CMK (cell line): ENCODE results near the gene CAPN9.
"Not testable (repeated sequence)": the region's sequence is repeated elsewhere in the genome, so short reads cannot be mapped to it uniquely, and the experiment has no call there.

Source experiments
- DNase-seq: peaks from one replicate; pipeline ENCODE4 v3.0.0-alpha.2; 2010; ENCODE audit warnings: low read depth

CAPN9 gene

GRCh38 chr1:230746617-230747016, 571 bp upstream of the CAPN9 start:
- DNase-seq = no peak

GRCh38 chr1:230747890-230748800, 957 bp downstream of the CAPN9 start:
- no peak for DNase-seq

GRCh38 chr1:230749150-230749549, 2.0 kb downstream of the CAPN9 start:
- DNase-seq = no peak

- no peak for DNase-seq
Observed at GRCh38 chr1:230749635-230750034, 2.4 kb downstream of the CAPN9 start.

DNA sequence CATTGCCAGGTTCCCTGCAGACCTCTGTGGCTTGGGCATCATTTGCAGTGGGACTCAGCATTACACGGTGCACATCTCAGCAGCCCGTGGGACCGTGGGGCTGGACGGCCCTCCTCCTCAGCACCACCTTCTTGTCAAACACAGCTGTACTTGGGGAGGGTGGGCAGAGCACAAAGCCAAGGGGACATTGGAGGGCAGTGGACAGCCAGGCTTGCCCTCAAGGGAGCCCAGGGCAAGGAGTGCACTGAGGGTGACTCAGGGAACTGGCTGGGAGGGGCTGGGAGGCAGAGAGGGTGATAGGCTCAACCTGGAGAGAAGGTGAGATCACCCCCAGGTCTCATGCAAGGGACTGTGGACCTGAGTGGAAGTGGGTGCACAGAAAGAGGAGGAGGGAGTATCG, 3.4 kb downstream of the CAPN9 start:
- DNase-seq = no peak

DNA sequence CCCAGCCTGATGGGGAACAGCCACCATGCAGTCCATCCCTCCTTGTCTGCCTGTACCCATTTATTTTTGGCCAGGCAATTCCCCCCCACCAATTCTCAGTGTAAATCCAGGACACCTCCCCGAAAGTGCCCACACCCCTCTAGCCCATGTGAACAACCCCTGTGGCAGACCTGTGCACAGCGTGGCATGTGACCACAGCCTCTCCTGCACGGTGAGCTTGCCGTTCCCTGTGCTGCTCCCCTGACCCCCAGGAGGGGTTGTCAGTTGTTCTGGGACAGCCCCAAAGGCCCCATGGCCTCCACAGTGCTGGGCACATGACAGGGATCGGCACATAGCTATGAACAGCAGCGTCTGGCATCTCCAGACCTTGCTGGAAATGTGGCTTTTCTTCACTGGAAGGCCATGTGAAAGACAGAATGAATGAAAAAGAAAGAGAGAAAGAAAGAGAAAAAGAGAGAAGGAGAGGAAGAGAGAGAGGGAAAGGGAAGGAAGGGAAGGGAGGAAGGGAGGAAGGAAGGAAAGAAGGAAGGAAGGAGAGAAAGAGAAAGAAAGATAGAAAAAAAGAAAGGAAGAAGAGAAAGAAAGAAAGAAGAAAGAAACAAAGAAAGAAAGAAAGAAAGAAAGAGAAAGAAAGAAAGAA, 3.9 kb downstream of the CAPN9 start:
- DNase-seq = no peak

DNA sequence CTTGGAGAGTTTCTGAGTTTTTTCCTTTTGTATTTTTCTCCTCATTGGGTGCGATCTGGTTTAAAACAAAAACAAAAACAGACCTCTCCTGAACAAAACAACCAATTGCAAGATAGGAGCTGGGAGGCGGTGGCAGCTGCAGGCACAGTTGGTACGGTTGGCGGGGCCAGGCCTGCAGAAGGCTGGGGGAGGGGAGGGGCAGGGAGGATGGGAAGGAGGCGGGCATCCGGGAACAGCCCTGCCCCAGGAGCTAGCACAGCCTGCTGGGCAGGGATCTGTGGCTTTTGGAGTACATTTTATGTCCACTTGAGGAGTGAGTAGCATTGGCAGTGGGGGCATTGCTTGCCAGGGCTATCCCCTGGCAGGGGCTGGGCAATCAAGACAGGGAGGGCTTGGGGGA, 5.2 kb downstream of the CAPN9 start:
- no peak for DNase-seq

DNA sequence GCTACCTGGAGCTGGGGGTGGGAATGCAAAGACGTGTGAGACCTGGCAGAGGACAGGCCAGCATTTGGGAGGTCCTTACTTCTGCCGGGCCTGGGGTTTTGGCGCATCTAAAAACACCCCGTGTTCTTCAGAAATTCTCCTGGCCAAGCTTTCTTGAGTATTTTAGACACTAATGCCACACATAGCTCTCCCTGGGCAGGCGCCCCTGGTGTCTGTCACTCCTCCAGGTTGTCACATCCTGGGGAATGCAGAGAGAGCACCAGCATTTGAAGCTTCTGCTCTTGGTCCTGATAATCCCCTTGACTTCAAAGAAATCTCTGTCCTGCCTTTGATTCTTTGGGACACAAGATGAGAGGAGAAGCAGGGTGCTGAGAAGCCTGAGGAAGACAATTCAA, 6.0 kb downstream of the CAPN9 start:
- DNase-seq = no peak

GRCh38 chr1:230753586-230754251, 6.5 kb downstream of the CAPN9 start:
- DNase-seq = no peak

GRCh38 chr1:230754796-230755195, 7.6 kb downstream of the CAPN9 start:
- DNase-seq = no peak

DNA sequence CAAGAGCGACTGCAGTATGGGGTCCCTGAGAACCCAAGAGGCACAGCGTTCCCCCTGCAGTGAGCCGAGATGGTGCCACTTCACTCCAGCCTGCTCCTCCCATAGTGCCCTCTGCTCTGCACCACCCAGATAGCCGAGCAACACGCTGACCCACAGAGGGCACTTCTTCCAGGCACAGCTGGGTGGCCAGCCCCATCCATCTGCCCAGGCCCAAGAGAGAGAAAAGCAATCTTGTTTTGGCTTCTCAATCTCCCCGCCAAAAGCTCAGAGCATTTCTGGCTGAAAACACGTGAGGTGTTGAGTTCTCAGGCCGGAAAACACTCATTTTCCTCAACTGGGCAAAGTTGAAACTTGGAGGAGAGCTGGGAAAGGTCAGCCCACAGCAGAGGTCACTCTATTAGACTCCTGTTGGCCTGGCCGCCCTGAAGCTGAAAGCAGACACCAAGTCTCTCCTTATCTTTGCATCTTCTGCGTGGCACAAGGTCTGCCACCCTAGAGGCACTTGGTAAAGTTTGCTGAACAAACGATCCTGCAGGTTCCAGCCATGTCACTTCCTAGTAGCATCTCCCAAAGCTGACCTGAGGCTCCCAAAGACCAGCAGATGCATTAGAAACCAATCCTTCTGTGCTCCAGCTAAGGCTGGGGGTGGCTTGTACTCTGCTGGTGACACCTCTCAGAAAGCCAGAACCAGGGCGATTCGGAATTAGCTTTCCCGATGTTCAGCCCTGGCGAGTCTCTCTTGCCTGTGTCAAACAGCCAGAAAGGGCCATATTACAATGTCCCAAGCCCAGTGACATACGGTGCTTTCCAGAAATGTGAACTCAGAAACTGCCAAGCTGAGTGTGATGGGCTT, 10.9 kb downstream of the CAPN9 start:
- no peak for DNase-seq

DNA sequence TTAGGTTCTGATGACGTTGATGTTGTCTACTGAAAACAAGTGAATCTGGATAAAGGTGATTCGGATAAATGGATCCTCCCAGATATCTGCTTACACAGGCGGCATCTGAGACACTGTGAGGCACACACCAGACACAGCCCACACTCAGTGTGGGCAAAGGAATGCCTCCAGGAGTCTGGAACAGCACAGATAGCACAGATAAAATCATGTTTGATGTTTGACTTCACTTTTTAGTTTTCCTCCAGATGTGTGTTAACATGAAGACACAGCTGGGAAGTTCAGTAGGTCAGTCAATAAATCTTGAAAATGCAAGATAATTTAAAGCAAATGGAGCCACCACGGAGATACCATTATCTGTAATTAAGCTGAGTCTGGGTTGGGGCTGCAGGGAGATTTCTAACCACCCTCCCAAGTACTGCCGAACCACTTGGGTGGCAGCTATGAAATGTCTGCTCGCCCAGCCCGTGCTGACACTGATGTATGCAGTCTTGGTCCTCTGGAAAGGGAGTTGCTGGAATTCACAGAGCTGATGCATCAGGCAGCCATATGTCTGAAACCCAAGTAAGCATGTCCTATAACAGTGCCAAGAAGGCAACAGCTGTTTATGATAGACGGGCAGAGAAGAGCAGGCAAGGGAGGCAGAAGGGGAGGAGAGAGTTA, 11.7 kb downstream of the CAPN9 start:
- no peak for DNase-seq

GRCh38 chr1:230759369-230760065, 12.3 kb downstream of the CAPN9 start:
- no peak for DNase-seq

GRCh38 chr1:230760360-230760827, 13.2 kb downstream of the CAPN9 start:
- no peak for DNase-seq

GRCh38 chr1:230761443-230762167, 14.4 kb downstream of the CAPN9 start:
- no peak for DNase-seq

GRCh38 chr1:230763927-230764591, 16.9 kb downstream of the CAPN9 start:
- DNase-seq = no peak

DNA sequence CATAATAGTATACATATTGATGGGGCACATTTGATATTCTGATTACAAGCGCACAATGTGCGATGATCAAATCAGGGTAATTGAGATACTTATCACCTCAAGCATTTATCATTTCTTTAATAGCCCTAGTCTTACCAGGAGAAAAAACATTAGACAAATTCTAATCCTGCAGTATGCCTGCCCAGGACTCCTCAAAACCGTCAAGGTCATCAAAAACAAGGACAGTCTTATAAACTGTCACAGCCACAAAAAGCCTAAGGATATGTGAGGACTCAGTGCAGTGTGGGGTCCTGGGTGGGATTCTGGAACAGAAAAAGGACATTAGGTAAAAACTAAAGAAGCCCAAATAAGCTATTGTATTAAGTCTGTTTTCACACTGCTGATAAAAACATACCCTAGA, 19.1 kb downstream of the CAPN9 start:
- no peak for DNase-seq

- not testable (repeated sequence) for DNase-seq
Observed at GRCh38 chr1:230767859-230768612, 20.8 kb downstream of the CAPN9 start.
